GM18861 (cell line): ENCODE measurements around the gene RPS6KA4.
A peak's percentile ranks its signal among the peaks of the same experiment; 100 is the strongest.
"Not testable (repeated sequence)": the region's sequence is repeated elsewhere in the genome, so short reads cannot be mapped to it uniquely, and the experiment has no call there.

Experiments
- ATAC-seq: cut with Tn5 transposase; IDR thresholded peaks from one replicate; pipeline ENCODE4 v1.9.1; 2021; ENCODE audit not compliant: unreplicated experiment

RPS6KA4 gene

DNA sequence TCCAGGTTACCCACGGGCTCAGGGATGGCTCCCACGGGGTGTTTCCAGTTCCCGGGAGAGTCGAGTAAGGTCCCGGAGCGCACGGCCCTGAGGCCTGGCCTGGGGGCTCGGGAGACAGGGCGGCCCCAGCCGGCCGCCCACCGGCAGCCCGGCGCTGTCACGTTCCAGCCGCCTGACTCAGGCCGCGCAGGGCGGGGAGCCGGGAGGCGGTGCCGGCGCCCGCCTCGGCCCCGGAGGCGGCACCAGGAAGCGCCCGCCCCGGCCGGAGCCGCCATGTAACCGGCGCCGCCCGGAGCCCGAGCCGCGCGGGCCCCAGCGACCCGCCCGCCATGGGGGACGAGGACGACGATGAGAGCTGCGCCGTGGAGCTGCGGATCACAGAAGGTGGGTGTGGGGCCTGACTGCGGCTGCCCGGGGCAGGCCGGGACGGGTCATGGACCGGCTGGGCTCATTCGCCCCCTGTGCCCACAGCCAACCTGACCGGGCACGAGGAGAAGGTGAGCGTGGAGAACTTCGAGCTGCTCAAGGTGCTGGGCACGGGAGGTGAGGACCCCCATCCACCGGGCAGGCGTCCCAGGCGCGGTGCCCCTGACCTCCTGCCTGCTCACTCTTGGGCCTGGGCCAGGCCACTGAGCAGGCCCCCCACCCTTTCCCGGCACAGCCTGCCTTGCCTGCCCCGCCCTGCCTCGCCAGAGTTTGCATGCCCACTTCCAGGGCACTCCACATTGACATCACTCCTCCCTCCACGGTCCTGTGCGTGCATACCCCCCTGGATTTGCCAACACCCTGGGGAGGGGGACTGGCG is at the start of gene RPS6KA4:
RPS6KA4 (plus strand) TSS at position 256 of the 805 bp plus-strand sequence; CDS start at position 330, 74 bp downstream.
- no peak for ATAC-seq

- no peak for ATAC-seq
Measured at GRCh38 chr11:64312947-64313346, 46.0 kb upstream of the RPS6KA4 start.

- no peak for ATAC-seq
Measured at GRCh38 chr11:64313491-64314145, 45.3 kb upstream of the RPS6KA4 start.

GRCh38 chr11:64314146-64314804 is 44.7 kb upstream of the RPS6KA4 start:
- no peak for ATAC-seq

- ATAC-seq, result no peak
Measured at GRCh38 chr11:64314805-64315561, 44.0 kb upstream of the RPS6KA4 start.

DNA sequence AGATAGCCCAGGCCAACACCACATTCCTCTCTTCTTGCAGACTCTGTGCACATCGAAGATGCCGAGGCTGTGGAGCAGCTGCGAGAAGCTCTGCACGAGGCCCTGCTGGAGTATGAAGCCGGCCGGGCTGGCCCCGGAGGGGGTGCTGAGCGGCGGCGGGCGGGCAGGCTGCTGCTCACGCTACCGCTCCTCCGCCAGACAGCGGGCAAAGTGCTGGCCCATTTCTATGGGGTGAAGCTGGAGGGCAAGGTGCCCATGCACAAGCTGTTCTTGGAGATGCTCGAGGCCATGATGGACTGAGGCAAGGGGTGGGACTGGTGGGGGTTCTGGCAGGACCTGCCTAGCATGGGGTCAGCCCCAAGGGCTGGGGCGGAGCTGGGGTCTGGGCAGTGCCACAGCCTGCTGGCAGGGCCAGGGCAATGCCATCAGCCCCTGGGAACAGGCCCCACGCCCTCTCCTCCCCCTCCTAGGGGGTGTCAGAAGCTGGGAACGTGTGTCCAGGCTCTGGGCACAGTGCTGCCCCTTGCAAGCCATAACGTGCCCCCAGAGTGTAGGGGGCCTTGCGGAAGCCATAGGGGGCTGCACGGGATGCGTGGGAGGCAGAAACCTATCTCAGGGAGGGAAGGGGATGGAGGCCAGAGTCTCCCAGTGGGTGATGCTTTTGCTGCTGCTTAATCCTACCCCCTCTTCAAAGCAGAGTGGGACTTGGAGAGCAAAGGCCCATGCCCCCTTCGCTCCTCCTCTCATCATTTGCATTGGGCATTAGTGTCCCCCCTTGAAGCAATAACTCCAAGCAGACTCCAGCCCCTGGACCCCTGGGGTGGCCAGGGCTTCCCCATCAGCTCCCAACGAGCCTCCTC is 43.1 kb upstream of the RPS6KA4 start:
- not testable (repeated sequence) for ATAC-seq

DNA sequence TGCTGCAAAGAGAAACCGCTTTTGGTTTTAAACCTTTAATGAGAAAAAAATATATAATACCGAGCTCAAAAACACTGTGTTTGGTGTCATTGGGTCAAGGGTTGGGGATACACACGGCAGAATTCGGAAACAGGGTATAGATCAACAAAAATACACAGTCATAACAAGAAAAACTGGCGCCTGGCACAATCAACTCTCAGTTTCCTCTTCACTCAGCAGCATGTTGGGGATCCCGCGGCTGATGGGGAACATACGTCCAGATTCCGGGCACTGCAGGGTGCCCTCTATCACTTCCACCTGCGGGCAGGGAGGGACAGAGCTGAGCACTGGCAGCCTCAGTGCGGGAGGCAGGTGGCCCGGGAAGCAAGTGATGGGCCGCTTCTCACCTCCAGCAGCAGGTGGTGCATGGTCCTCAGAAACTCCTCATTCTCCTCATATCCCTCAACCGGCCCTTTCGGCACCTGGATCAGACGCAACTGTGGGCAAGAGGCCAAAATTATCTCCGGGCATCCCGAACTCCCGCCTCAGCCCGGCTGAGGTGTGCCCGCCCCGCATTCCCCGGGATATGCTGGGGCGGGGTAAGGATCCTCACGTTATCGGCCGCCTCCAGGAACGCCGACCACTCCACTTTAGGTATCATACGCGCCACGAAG is 42.2 kb upstream of the RPS6KA4 start:
- peak; percentile 7 for ATAC-seq

GRCh38 chr11:64317325-64317960 is 41.5 kb upstream of the RPS6KA4 start, which contains the start of gene TRMT112:
Gene TRMT112 (minus strand): TSS chr11:64317559. CDS start chr11:64317526, 33 bp downstream.
- peak; percentile 35 for ATAC-seq

DNA sequence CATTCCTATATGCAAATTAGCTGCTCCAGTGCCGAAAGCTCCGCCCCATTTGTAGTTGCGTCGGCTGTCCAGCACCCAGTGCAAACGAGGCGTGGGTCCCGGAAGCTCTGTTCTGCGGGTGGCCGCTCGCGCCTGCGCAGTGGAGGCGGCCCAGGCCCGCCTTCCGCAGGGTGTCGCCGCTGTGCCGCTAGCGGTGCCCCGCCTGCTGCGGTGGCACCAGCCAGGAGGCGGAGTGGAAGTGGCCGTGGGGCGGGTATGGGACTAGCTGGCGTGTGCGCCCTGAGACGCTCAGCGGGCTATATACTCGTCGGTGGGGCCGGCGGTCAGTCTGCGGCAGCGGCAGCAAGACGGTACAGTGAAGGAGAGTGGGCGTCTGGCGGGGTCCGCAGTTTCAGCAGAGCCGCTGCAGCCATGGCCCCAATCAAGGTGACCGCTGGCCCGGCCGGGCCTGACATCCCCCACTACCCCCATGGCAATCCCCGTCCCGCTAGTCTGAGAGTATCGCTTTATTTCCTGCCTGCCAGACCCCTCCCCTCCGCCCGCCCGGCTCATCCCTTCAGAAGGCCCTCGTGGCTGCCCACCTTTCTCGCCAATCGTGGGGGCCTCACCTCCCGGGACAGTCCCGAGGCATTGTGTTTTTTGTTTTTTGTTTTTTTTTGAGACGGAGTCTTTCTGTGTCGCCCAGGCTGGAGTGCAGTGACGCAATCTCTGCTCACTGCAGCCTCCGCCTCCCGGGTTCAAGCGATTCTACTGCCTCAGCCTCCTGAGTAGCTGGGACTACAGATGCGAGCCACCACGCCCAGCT is 40.8 kb upstream of the RPS6KA4 start, which contains the start of gene PRDX5:
PRDX5 (plus strand) TSS at position 161 of the 805 bp plus-strand sequence; CDS start at position 256, 95 bp downstream.
- peak; percentile 63 for ATAC-seq

DNA sequence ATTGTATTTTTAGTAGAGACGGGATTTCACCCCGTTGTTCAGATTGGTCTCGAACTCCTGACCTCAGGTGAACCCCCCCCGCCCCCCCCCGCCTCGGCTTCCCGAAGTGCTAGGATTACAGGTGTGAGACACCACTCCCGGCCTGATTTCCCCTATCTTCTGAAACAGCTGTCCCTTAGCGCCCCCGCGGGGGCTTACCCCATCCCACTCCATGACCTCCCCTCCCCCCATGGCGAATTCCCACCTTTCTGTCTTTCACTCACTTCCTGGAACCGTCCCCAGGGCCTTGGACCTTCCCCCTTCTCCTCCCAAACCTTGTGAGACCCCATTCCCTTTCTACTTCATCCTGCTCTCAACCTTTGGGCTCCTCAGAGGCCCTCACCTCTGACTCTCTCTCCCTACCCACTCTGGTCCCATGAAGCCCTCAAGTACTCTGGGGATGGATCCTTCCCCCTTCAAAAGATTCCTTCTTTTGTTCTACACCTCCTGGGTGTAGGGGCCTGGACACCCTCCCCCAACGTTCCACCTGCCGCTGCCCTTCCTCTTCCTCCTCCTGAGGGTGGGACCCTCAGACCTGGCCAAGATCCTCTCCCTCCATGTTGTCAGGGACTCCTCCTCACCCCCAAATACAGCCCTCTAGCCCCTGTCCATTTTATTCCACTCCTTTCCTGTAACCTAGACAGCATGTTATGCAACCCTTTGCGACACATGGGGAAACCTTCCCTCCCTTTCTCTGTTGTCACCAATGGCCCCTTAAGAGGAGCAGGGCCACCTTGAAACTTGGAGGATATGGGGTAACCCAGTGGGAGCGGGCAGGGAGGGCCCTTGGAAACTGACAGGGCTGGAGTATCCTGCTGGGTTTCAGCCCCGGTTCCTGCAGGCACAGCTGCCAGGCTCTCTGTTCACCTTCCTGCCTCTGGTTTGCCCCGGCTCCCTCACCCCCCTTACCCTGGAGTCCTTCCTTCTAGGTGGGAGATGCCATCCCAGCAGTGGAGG is 39.9 kb upstream of the RPS6KA4 start:
- ATAC-seq, result no peak

DNA sequence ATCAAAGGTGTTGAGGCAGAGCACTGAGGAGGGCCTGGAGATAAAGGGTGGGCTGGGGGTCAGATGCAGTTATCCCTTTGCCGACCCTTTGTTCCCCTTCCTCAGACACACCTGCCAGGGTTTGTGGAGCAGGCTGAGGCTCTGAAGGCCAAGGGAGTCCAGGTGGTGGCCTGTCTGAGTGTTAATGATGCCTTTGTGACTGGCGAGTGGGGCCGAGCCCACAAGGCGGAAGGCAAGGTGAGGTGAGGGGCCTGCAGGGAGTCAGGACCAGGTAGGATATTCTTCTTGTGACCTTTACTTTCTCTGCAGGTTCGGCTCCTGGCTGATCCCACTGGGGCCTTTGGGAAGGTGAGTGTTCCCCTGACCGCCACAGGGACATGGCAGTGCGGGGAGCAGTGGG is 38.4 kb upstream of the RPS6KA4 start:
- no peak for ATAC-seq

GRCh38 chr11:64321026-64321425 is 37.9 kb upstream of the RPS6KA4 start:
- no peak for ATAC-seq

- no peak for ATAC-seq
Measured at GRCh38 chr11:64321533-64321932, 37.4 kb upstream of the RPS6KA4 start.

- no peak for ATAC-seq
Measured at GRCh38 chr11:64322925-64323260, 36.1 kb upstream of the RPS6KA4 start.

- no peak for ATAC-seq
Measured at GRCh38 chr11:64323373-64323772, 35.6 kb upstream of the RPS6KA4 start.

GRCh38 chr11:64323984-64324383 is 35.0 kb upstream of the RPS6KA4 start:
- ATAC-seq, result not testable (repeated sequence)
